Glomerular endothelial cell (primary cell): ENCODE measurements around the gene C8A. TPM values are rescaled to one million over a fixed set of nuclear protein-coding genes. Genes with fewer than 3 reads are reported as not detected.

Experiments
- DNase-seq: peaks from one replicate; pipeline ENCODE4 v3.0.0-alpha.2; 2011; ENCODE audit warnings: low read depth, low spot score; ENCODE audit errors: extremely low read depth
- total RNA-seq: library from RNA; depleted of rRNA; stranded (reverse); fragments of >200 nt; gene quantifications from 2 replicates; pipeline ENCODE4 v1.2.3, GENCODE V29; 2015

C8A gene
- total RNA-seq, 1 donor from 2014 or later: not detected

GRCh38 chr1:56964349-56965017 lies 109.9 kb downstream of the C8A start:
- no peak for DNase-seq

GRCh38 chr1:56965191-56965590 lies 110.6 kb downstream of the C8A start:
- DNase-seq: no peak

GRCh38 chr1:56965916-56966697 lies 111.5 kb downstream of the C8A start, which contains the start of gene C8B:
C8B (minus strand) TSS chr1:56966015; CDS start chr1:56965948, 67 bp downstream.
- DNase-seq: no peak

GRCh38 chr1:56966698-56966999 lies 112.1 kb downstream of the C8A start:
- no peak for DNase-seq

- no peak for DNase-seq
Observed at GRCh38 chr1:56967355-56967754, 112.8 kb downstream of the C8A start.

Other genes starting within 250 kb of the C8A start
- 1.3 and 1.8 TPM in 2 replicates for gene PRKAA2, start 209.5 kb upstream of the C8A start, total RNA-seq
- not detected in 2 replicates for gene FYB2, start 35.4 kb upstream of the C8A start, total RNA-seq
- gene C8B, start 111.2 kb downstream of the C8A start, total RNA-seq: not detected in 2 replicates